IMR-90 (cell line): ENCODE measurements around the gene ZNF513. TPM values are rescaled to one million over a fixed set of nuclear protein-coding genes. Genes with fewer than 3 reads are reported as not detected.

Experiments used
- ATAC-seq: fragments of 200-7000 bp; cut with Tn5 transposase; 2 replicates; pipeline ENCODE4 v1.9.1; 2020; ENCODE audit warnings: low read depth, mild to moderate bottlenecking, moderate library complexity
- BruUV-seq: library from RNA; stranded (reverse); fragments of 400-500 nt; replicated peaks from 2 replicates; lab custom pipeline; 2021; lab: Mats Ljungman, UMichigan
- CTCF ChIA-PET: fragments of 300-600 bp; formaldehyde crosslinking; extraction: SDS; loops from one replicate; lab custom pipeline; 2021; ENCODE audit warnings: antibody characterized with exemption; lab: Yijun Ruan, JAX
- POLR2A ChIA-PET: fragments of 300-600 bp; sonication (Branson Sonifier 250); formaldehyde crosslinking; loops from one replicate; lab custom pipeline; 2022; ENCODE audit warnings: antibody characterized with exemption; ENCODE audit not compliant: unreplicated experiment; lab: Charles Lee
- DNase-seq: peaks from one replicate; pipeline ENCODE4 v3.0.0; 2013
- H2AFZ ChIP-seq: replicated peaks from 2 replicates; pipeline ENCODE3; 2013; ENCODE audit warnings: low read length, mild to moderate bottlenecking; ENCODE audit not compliant: poor library complexity
- H2AK5ac ChIP-seq: 2 replicates; pipeline ENCODE4 v1.6.1; 2013; ENCODE audit warnings: low read depth, low read length, inconsistent platforms
- H2AK9ac ChIP-seq: replicated peaks from 2 replicates; pipeline ENCODE3; 2013; ENCODE audit warnings: mild to moderate bottlenecking, low read depth, low read length, moderate library complexity; ENCODE audit not compliant: poor library complexity
- H2BK120ac ChIP-seq: 2 replicates; pipeline ENCODE4 v1.6.1; 2013; ENCODE audit warnings: low read depth, low read length, inconsistent platforms
- H2BK15ac ChIP-seq: 3 replicates; pipeline ENCODE4 v1.6.1; 2013; ENCODE audit warnings: low read depth, low read length, inconsistent platforms
- H2BK20ac ChIP-seq: 2 replicates; pipeline ENCODE4 v1.6.1; 2013; ENCODE audit warnings: low read depth, mild to moderate bottlenecking, inconsistent platforms, low read length, moderate library complexity
- H2BK5ac ChIP-seq: 2 replicates; pipeline ENCODE4 v1.6.1; 2013; ENCODE audit warnings: mild to moderate bottlenecking, low read depth, low read length, inconsistent platforms; ENCODE audit not compliant: poor library complexity, severe bottlenecking
- H3K14ac ChIP-seq: replicated peaks from 2 replicates; pipeline ENCODE4 v1.6.1; 2013; ENCODE audit warnings: low read depth, low read length, inconsistent platforms
- H3K18ac ChIP-seq: 2 replicates; pipeline ENCODE4 v1.6.1; 2013; ENCODE audit warnings: low read depth, low read length, control low read depth
- H3K23ac ChIP-seq: 2 replicates; pipeline ENCODE4 v1.6.1; 2013; ENCODE audit warnings: low read depth, low read length, inconsistent platforms
- H3K27ac ChIP-seq: 2 replicates; pipeline ENCODE4 v1.5.1; 2013; ENCODE audit warnings: mild to moderate bottlenecking, control low read depth, low read length; ENCODE audit not compliant: insufficient read depth
- H3K27me3 ChIP-seq: 2 replicates; pipeline ENCODE4 v1.6.1; 2013; ENCODE audit warnings: low read length; ENCODE audit not compliant: control insufficient read depth, insufficient read depth
- H3K36me3 ChIP-seq: 2 replicates; pipeline ENCODE4 v1.6.1; 2013; ENCODE audit warnings: low read length, mixed read lengths; ENCODE audit not compliant: control insufficient read depth, insufficient read depth
- H3K4ac ChIP-seq: 2 replicates; pipeline ENCODE4 v1.6.1; 2013; ENCODE audit warnings: low read depth, low read length, inconsistent platforms
- H3K4me1 ChIP-seq: 2 replicates; pipeline ENCODE4 v1.6.1; 2013; ENCODE audit warnings: low read length, mixed read lengths; ENCODE audit not compliant: control insufficient read depth, insufficient read depth
- H3K4me2 ChIP-seq: 2 replicates; pipeline ENCODE4 v1.6.1; 2013; ENCODE audit warnings: low read depth, mild to moderate bottlenecking, control low read depth, low read length, moderate library complexity
- H3K4me3 ChIP-seq: 2 replicates; pipeline ENCODE4 v1.5.1; 2013; ENCODE audit warnings: low read depth, mild to moderate bottlenecking, control low read depth, low read length, moderate library complexity; ENCODE audit not compliant: insufficient read depth
- H3K56ac ChIP-seq: 2 replicates; pipeline ENCODE4 v1.6.1; 2013; ENCODE audit warnings: low read length, inconsistent platforms; ENCODE audit not compliant: insufficient read depth; ENCODE audit errors: extremely low read depth
- H3K79me1 ChIP-seq, 2 experiments: 2 replicates each; pipeline ENCODE4 v1.6.1; 2013; ENCODE audit warnings: low read length in 2 of 2, inconsistent platforms in 1 of 2, low read depth in 1 of 2
- H3K9ac ChIP-seq: 2 replicates; pipeline ENCODE4 v1.6.1; 2013; ENCODE audit warnings: low read depth, low read length, control low read depth
- H3K9me1 ChIP-seq: 2 replicates; pipeline ENCODE4 v1.6.1; 2013; ENCODE audit warnings: low read length, inconsistent platforms; ENCODE audit not compliant: insufficient read depth
- H3K9me3 ChIP-seq: 2 replicates; pipeline ENCODE4 v1.6.1; 2013; ENCODE audit warnings: low read length; ENCODE audit not compliant: control insufficient read depth, insufficient read depth
- H4K20me1 ChIP-seq: 2 replicates; pipeline ENCODE4 v1.6.1; 2013; ENCODE audit warnings: low read length, inconsistent platforms; ENCODE audit not compliant: insufficient read depth
- H4K5ac ChIP-seq: 2 replicates; pipeline ENCODE4 v1.6.1; 2013; ENCODE audit warnings: mild to moderate bottlenecking, low read depth, low read length, control low read depth
- H4K8ac ChIP-seq, 2 experiments: 2 replicates each; pipeline ENCODE4 v1.6.1; 2013; ENCODE audit warnings: low read depth in 2 of 2, low read length in 2 of 2, control low read depth in 1 of 2, inconsistent platforms in 1 of 2
- H4K91ac ChIP-seq: 2 replicates; pipeline ENCODE4 v1.6.1; 2013; ENCODE audit warnings: low read depth, low read length, inconsistent platforms; ENCODE audit not compliant: insufficient read depth
- BHLHE40 ChIP-seq: fragments of 150-350 bp; IDR thresholded peaks from 2 replicates; pipeline ENCODE4 v1.6.1; 2016; ENCODE audit warnings: mild to moderate bottlenecking, low read depth, low read length
- CEBPB ChIP-seq: IDR thresholded peaks from 2 replicates; pipeline ENCODE4 v1.6.1; 2012; ENCODE audit warnings: low read depth, low read length, improper control_type of control experiment
- CHD1 ChIP-seq: IDR thresholded peaks from 2 replicates; pipeline ENCODE4 v1.6.1; 2012; ENCODE audit warnings: low read depth, low read length, improper control_type of control experiment
- CTCF ChIP-seq: conservative IDR thresholded peaks from 2 replicates; pipeline ENCODE4 v1.5.1; 2012; ENCODE audit warnings: mild to moderate bottlenecking, low read depth, low read length, improper control_type of control experiment
- ELK1 ChIP-seq: fragments of 150-350 bp; IDR thresholded peaks from 2 replicates; pipeline ENCODE4 v1.6.1; 2016; ENCODE audit warnings: low read depth, mild to moderate bottlenecking, low read length, moderate library complexity, borderline replicate concordance
- FOS ChIP-seq: fragments of 150-350 bp; IDR thresholded peaks from 2 replicates; pipeline ENCODE4 v1.6.1; 2016; ENCODE audit warnings: low read depth, low read length
- MAFK ChIP-seq: IDR thresholded peaks from 2 replicates; pipeline ENCODE4 v1.6.1; 2012; ENCODE audit warnings: low read depth, low read length, improper control_type of control experiment
- MXI1 ChIP-seq: IDR thresholded peaks from 2 replicates; pipeline ENCODE4 v1.6.1; 2012; ENCODE audit warnings: low read depth, mild to moderate bottlenecking, low read length, moderate library complexity, borderline replicate concordance
- NFE2L2 ChIP-seq: fragments of 150-350 bp; IDR thresholded peaks from 2 replicates; pipeline ENCODE4 v1.6.1; 2016; ENCODE audit warnings: low read depth, mild to moderate bottlenecking, low read length
- RAD21 ChIP-seq: IDR thresholded peaks from 2 replicates; pipeline ENCODE4 v1.6.1; 2012; ENCODE audit warnings: low read length, improper control_type of control experiment
- RCOR1 ChIP-seq: IDR thresholded peaks from 2 replicates; pipeline ENCODE4 v1.6.1; 2012; ENCODE audit warnings: mild to moderate bottlenecking, low read length, improper control_type of control experiment; ENCODE audit not compliant: insufficient replicate concordance
- RFX5 ChIP-seq: IDR thresholded peaks from 2 replicates; pipeline ENCODE4 v1.8.0; 2012; ENCODE audit warnings: low read depth, mild to moderate bottlenecking, low read length, moderate library complexity
- SMC3 ChIP-seq: fragments of 150-350 bp; IDR thresholded peaks from 2 replicates; pipeline ENCODE4 v1.6.1; 2016; ENCODE audit warnings: low read depth, mild to moderate bottlenecking, antibody characterized with exemption, low read length, moderate library complexity
- USF2 ChIP-seq: fragments of 150-350 bp; IDR thresholded peaks from 2 replicates; pipeline ENCODE4 v1.6.1; 2017; ENCODE audit warnings: mild to moderate bottlenecking, antibody characterized with exemption, low read length, low read depth
- WGBS, 2 experiments: methylation state at CpG; one replicate each; pipeline versions ENCODE4 v1.1.5 to v1.1.7; 2013; ENCODE audit warnings: missing lambda C conversion rate in 2 of 2; ENCODE audit not compliant: insufficient read length in 1 of 2; ENCODE audit errors: extremely low coverage in 2 of 2; 5-methylcytosine and 5-hydroxymethylcytosine counted together
- dilution Hi-C: fragments of 300-500 bp; cut with HindIII; formaldehyde crosslinking; loops from one replicate; pipeline ENCODE4 v1.14.3; 2018; ENCODE audit warnings: low sequenced_read_pairs; ENCODE audit not compliant: unreplicated experiment
- in situ Hi-C: fragments of 300-500 bp; cut with MboI; formaldehyde crosslinking; loops from 3 replicates; pipeline ENCODE4 v1.14.3; 2019; ENCODE audit warnings: low sequenced_read_pairs, inconsistent platforms, mixed read lengths
- intact Hi-C: fragments of 100-400 bp; cut with micrococcal nuclease; formaldehyde crosslinking; loops from 2 replicates; pipeline ENCODE4 v1.10.0; 2022
- polyA plus RNA-seq, 3 experiments: library from polyadenylated mRNA; depleted of rRNA; stranded (reverse); fragments of >200 nt; gene quantifications; 2 replicates each; pipeline ENCODE4 v1.2.3, GENCODE V29; 2012; ENCODE audit warnings: low replicate concordance in 1 of 3
- total RNA-seq: library from RNA; depleted of rRNA; stranded (reverse); fragments of >200 nt; gene quantifications from 2 replicates; pipeline ENCODE4 v1.2.3, GENCODE V29; 2012

ZNF513 gene
- total and polyA plus RNA-seq, 2 of the 4 experiments (the other 2 are of a cell fraction): 3.4 to 23.7 TPM

- H4K91ac ChIP-seq: no peak overlapping the region
- H3K27me3 ChIP-seq: no peaks in the 10 kb centered on the region
- H2AFZ ChIP-seq: no peak overlapping the region
- 80% methylated on average over 1 of the region's 7 CpGs; no CpG with 5 or more reads in 1 of the 2 experiments for WGBS, 2 experiments
- H3K9ac ChIP-seq: no peak overlapping the region
- H3K79me1 ChIP-seq: peaks cover 21 to 50% of the 10 kb centered on the region in 2 experiments
- H3K36me3 ChIP-seq: no peaks in the 10 kb centered on the region
- no peaks in the 10 kb centered on the region; the same call in 1 of the 2 replicates for H3K9me1 ChIP-seq
- no peak overlapping the region for H3K18ac ChIP-seq
- H4K20me1 ChIP-seq: no peaks in the 10 kb centered on the region; the same call in 1 of the 2 replicates
- peak; percentile 58 for DNase-seq
- no peak overlapping the region for H4K8ac ChIP-seq
- ChIA-PET CTCF (interaction anchor here (0.6 kb wide), 1 partner anchor 16 kb away, joined by 3 read pairs; no protein-coding TSS in a partner anchor), POLR2A (no interaction called here)
- no peak overlapping the region for H2BK15ac ChIP-seq
- peaks cover 8% of the 10 kb centered on the region for H3K4me1 ChIP-seq
- in situ Hi-C loops (no loop called here), intact Hi-C loops (no loop called here), dilution Hi-C loops (no loop called here)
- H2AK9ac ChIP-seq: peak overlapping the region; percentile 50
- H3K4me2 ChIP-seq: peak overlapping the region; percentile 35; the same call in 1 of the 2 replicates
- H3K23ac ChIP-seq: 0 out of 2 replicates have a peak overlapping the region, but pooled peaks have one; percentile 45
- H2BK20ac ChIP-seq: no peak overlapping the region
- BruUV-seq: no TSS peak
- H2BK120ac ChIP-seq: no peak overlapping the region
- H3K4me3 ChIP-seq: no peak overlapping the region
- H2AK5ac ChIP-seq: peak overlapping the region; percentile 24; the same call in 1 of the 2 replicates
- H3K14ac ChIP-seq: no peak overlapping the region
- H2BK5ac ChIP-seq: peak overlapping the region; percentile 33
- ATAC-seq: no peak
- no peak overlapping the region for H4K5ac ChIP-seq
- H3K56ac ChIP-seq: no peak overlapping the region
- H3K4ac ChIP-seq: no peak overlapping the region
- no peaks in the 10 kb centered on the region for H3K9me3 ChIP-seq
- H3K27ac ChIP-seq: no peak overlapping the region
- no peak for TF ChIP-seq RFX5
- no peak for TF ChIP-seq BHLHE40
- no peak for TF ChIP-seq FOS
- no peak for TF ChIP-seq CTCF
- TF ChIP-seq ELK1: no peak
- no peak for TF ChIP-seq MAFK
- no peak for TF ChIP-seq CHD1
- TF ChIP-seq RAD21: no peak
- TF ChIP-seq NFE2L2: no peak
- no peak for TF ChIP-seq USF2
- TF ChIP-seq CEBPB: no peak
- TF ChIP-seq SMC3: no peak
- no peak for TF ChIP-seq RCOR1
- no peak for TF ChIP-seq MXI1
Measured at GRCh38 chr2:27353762-27354596, 26.6 kb downstream of the ZNF513 start.
